ENCODE measurements around the gene RIPOR3.
"Not testable (repeated sequence)": the region's sequence is repeated elsewhere in the genome, so short reads cannot be mapped to it uniquely, and the experiment has no call there.

The RIPOR3 gene

GRCh38 chr20:50676858-50677257, 14.5 kb downstream of the RIPOR3 start:
- no peak for DNase-seq

GRCh38 chr20:50676377-50676731, 15.0 kb downstream of the RIPOR3 start:
- not testable (repeated sequence) for DNase-seq

DNA sequence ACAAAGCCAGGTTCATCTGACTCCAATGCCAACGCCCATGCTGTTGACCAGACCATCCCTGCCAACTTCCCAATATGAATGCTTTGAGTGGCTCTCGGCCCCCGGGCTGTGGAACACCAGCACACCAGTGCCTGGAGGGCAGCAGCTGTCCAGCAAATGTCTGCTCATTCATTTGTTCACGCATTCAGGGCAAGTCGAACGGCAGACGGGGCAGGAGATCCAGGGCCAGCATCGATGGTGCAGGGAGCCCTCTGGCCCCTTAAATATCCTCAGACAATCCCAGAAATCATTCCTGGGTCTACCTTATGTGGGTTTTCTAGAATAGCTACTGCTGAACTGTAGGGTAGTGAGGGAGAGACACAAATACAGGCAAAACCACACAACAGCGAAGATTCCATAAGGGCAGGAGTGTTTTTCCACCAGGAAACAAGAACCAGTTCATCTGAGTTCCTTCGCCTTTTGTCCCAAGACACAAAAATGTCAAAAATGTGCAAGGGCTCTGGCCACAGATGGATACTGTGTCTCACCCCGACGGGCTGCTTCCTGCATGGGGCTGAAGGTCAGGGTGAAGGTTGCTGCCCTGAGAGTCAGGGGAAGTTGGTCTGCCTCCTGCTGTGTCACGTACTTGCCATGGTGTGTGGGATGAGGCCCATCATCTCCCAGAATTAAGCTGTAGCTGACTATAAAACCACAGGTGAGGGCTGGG, 15.5 kb downstream of the RIPOR3 start:
- DNase-seq, result no peak

GRCh38 chr20:50674138-50674825, 17.1 kb downstream of the RIPOR3 start:
- no peak for DNase-seq

GRCh38 chr20:50673466-50674137, 17.7 kb downstream of the RIPOR3 start:
- no peak for DNase-seq

- no peak for DNase-seq
Measured at GRCh38 chr20:50673146-50673465, 18.2 kb downstream of the RIPOR3 start.

DNA sequence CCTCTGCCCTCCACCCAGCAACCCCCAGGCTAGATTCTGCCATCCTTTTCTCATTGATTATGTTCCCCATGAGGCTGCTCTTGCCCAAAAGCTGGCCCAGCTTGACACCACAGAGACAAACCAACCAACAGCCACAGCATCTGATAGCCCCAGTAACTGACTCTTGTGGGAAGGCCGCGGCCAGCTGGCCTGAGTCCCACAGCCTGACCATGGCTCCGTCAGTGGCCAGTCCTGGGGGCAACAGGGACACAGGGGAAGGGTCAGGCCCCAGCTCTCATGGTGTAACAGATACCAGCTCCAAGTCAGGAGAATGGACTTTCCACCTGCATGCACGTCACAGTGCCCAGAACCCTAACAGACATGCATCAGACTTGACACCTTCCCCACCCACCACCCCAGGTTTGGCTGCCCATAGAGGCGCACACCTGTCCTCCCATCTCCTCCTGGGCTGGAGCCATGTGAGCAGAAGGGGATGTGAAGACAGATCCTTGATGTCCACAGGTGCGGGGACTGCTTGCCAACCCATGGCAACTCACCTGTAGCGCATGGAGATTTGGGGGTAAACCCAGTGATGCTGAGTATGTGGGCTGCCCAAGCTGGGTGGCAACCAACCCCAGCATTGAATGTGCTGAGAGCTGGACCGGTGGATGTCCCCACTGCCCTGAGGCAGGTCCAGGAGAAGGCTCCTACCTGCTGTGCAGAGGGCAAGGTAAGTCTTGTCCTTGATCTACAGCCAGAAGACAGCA, 18.8 kb downstream of the RIPOR3 start:
- DNase-seq, result no peak

DNA sequence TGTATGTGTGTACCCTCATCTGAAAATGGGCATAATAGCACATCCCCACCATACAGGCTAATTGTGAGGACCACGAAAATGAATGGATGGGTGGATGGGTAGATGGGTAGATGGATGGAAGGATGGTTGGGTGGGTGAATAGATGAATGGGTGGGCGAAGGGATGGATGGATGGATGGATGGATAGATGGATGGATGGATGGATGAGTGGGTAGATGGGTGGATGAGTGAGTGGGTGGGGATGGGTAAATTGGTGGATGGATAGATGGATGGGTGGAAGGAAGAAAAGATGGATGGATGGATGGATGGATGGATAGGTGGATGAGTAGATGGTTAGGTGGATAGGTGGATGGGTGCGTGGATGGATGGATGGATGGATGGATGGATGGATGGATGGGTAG, 19.7 kb downstream of the RIPOR3 start:
- DNase-seq, result no peak

GRCh38 chr20:50671010-50671409, 20.3 kb downstream of the RIPOR3 start:
- DNase-seq, result not testable (repeated sequence)

GRCh38 chr20:50670126-50670862, 21.0 kb downstream of the RIPOR3 start:
- DNase-seq, result no peak

DNA sequence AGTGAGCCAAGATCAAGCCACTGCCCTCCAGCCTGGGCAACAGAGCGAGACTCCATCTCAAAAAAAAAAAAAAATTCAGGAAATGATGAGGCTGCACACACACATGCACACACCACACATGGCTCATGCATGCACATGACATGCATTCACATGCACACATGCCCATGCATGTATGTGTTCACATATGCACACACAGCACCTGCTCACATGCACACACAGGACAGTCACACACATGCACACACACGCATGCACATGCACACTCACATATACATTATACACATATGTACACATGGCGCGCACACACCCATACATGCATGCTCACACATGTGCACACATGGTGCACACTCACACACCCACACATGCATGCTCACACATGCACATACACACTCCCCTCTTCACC, 22.5 kb downstream of the RIPOR3 start:
- no peak for DNase-seq

DNA sequence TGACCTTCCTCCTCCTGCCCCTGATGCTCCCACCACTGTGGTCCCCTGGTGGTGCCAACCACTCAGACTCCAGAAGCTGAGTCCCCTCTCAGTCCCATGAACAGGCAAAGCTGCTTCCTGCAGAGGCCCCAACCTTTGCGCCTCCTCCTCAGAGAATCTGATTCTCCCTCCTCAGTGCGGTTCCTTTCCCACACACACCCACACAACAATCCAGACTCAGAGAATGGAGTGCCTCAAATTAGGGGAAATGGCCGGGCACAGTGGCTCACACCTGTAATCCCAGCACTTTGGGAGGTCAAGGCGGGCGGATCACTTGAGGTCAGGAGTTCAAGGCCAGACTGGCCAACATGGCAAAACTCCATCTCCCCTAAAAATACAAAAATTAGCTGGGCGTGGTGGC, 23.0 kb downstream of the RIPOR3 start:
- no peak for DNase-seq

- DNase-seq, result no peak
Measured at GRCh38 chr20:50666709-50667298, 24.5 kb downstream of the RIPOR3 start.

GRCh38 chr20:50664254-50664653, 27.1 kb downstream of the RIPOR3 start:
- DNase-seq, result no peak

DNA sequence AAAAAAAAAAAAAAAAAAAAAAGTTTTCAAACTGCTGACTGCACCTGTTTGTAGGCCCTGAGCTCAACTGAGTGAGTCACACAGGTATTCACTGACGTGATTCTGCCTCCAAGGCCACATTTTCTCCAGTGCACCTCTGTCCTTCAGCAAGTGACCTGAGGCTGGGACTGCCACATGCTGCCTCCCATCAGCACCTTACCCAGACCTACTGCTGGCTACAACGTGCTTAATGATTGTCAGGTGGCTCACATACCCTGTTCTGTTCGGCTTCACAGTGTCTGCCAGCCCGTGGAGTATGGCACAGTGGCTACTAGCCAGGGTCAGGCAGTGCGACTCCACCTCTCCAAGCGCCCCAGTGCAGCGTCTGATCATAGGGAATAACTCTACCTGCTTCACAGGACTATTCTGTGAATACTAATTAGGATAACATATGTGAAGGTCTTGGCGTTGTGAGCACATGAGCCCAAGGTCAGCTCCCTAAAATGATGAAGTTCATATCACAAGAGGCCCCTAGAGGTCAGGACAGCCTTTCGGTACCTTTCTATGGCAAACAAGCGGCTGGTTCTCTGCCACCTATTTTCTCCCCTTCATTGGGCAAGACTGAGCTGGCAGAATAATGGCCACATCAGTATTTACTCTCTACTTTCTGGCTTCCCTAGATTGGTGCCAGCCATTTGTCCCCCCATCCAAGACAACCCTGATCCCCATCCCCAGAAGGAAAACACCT, 28.1 kb downstream of the RIPOR3 start:
- no peak for DNase-seq

DNA sequence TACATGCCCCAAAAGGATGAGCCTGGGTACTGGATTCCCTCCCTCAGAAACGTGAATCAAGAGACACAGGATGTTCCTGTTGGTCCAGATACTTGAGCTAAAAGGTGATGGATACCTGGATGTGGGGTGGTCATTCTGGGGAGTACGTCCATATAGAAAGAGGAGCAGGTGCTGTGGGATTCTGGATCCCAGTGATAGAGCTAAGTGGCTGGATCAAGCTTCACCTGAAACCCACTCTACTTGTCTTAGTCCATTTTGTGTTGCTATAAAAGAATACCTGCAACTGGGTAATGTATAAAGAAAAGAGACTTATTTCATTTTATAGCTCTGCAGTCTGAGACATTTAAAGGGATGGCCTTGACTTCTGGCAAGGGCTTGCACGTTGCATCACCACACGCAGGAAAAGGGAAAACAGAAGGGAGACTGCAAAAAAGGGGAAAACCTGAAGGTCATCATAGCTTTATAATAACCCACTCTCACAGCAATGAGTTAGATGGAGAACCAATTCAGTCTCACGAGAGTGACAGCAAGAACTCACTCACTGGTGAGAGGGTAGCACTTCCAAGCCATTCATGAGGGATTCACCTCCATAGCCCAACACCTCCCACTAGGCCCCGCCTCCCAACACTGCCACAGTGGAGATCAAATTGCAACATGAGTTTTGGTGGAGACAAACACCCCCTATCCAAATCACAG, 31.2 kb downstream of the RIPOR3 start:
- DNase-seq, result no peak

GRCh38 chr20:50658804-50659380, 32.5 kb downstream of the RIPOR3 start:
- no peak for DNase-seq

DNA sequence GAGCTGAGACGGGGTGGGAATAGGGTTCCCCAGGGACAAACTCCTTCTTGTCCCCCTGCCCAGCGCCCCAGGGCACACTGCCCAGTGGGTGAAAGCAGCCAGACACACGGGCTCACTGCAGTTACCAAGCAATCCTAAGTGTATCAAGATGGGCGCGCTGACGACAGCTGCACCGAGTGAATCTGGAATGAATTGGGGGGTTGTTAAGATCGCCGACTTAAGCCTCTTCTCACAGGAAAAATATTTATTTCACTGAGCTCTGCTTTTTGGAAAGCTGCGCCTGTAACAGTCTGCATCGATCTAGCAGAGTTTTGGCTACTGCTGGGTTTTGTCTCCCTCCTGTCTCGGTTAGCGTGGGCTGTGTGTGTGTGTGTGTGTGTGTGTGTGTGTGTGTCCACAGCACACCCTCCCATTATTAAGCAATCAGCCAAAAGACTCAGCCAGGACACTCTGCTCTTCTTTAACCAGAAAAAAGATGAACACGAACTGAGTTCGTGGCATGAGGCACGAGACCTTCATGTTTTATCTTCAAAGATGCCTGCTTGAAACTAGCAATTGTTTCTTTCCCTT, 35.9 kb downstream of the RIPOR3 start:
- DNase-seq, result peak; percentile 69

- DNase-seq, result no peak
Measured at GRCh38 chr20:50654904-50655303, 36.4 kb downstream of the RIPOR3 start.

DNA sequence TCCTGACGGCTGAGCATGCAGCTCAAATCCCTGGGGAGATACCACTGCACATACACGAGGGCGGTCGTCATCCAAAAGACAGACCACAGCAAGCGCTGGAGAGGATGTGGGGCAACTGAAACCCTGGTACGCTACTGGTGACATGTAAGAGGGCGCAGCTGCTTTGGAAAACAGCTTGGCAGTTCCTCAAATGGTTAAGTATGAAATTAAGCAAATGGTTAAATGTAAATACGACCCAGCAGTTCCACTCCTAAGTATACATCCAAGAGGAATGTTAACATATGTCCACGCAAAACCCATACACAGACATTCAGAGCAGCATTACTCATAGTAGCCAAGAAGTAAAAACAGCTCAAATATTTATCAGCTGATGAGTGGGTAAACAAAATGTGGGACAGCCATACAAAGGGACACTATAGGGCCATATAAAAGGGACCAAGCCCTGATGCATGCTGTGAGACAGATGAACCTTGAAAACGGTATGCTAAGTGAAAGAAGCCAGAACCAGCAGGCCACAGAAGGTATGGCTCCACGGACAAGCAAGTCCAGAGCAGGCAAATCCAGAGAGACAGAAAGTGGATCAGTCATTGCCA, 38.5 kb downstream of the RIPOR3 start:
- DNase-seq, result no peak
